CD14-positive monocyte (primary cell): ENCODE results near the gene RNF151. TPM values are rescaled to one million over a fixed set of nuclear protein-coding genes. Genes with fewer than 3 reads are reported as not detected.

ENCODE experiments used
- DNase-seq, 3 donors: peaks; one replicate each; pipeline ENCODE4 v3.0.0-alpha.2; 2011 to 2022
- H2AFZ ChIP-seq: 2 replicates; pipeline ENCODE4 v1.6.0; 2012; ENCODE audit warnings: mild to moderate bottlenecking, low read depth, low read length, inconsistent platforms; ENCODE audit not compliant: insufficient read depth, poor library complexity, severe bottlenecking
- H3K27ac ChIP-seq, 2 donors: 1 replicate in 1 of 2; 2 replicates in 1 of 2; pipeline ENCODE4 v1.5.1; 2012 to 2013; ENCODE audit warnings: low read length in 2 of 2, control low read depth in 1 of 2, inconsistent platforms in 1 of 2, low read depth in 1 of 2, mild to moderate bottlenecking in 1 of 2
- H3K27me3 ChIP-seq, 2 donors: one replicate each; pipeline versions ENCODE4 v1.6.0 to v1.6.1; 2011 to 2013; ENCODE audit warnings: low read length in 2 of 2; ENCODE audit not compliant: control insufficient read depth in 2 of 2, insufficient read depth in 2 of 2
- H3K36me3 ChIP-seq, 2 donors: replicated peaks in 1 of 2; 1 replicate in 1 of 2; 2 replicates in 1 of 2; pipeline versions ENCODE4 v1.5.1 to v1.6.1; 2012 to 2013; ENCODE audit warnings: low read length in 2 of 2, control low read depth in 1 of 2, inconsistent platforms in 1 of 2, mild to moderate bottlenecking in 1 of 2; ENCODE audit not compliant: insufficient read depth in 2 of 2, control insufficient read depth in 1 of 2
- H3K4me1 ChIP-seq, 2 donors: 1 replicate in 1 of 2; 2 replicates in 1 of 2; pipeline versions ENCODE4 v1.5.1 to v1.6.1; 2012 to 2013; ENCODE audit warnings: low read length in 2 of 2, control low read depth in 1 of 2, inconsistent platforms in 1 of 2, mild to moderate bottlenecking in 1 of 2, moderate library complexity in 1 of 2; ENCODE audit not compliant: insufficient read depth in 2 of 2, control insufficient read depth in 1 of 2
- H3K4me2 ChIP-seq: replicated peaks from 2 replicates; pipeline ENCODE3; 2012; ENCODE audit warnings: low read length, moderate library complexity, mild to moderate bottlenecking; ENCODE audit not compliant: poor library complexity, severe bottlenecking; ENCODE audit errors: extremely low read depth
- H3K4me3 ChIP-seq, 3 experiments: fragments of 200-600 bp in 1 of 3; sonication (generic) in 1 of 3; replicated peaks in 1 of 3; 1 replicate in 2 of 3; 2 replicates in 1 of 3; pipeline ENCODE4 v1.5.1; 2011 to 2013; ENCODE audit warnings: low read length in 3 of 3, mild to moderate bottlenecking in 3 of 3, control low read depth in 2 of 3, low read depth in 2 of 3, inconsistent platforms in 1 of 3, moderate library complexity in 1 of 3
- H3K79me2 ChIP-seq: 2 replicates; pipeline ENCODE4 v1.6.0; 2012; ENCODE audit warnings: mild to moderate bottlenecking, control low read depth, inconsistent platforms, low read length, moderate library complexity; ENCODE audit not compliant: insufficient read depth
- H3K9ac ChIP-seq: 2 replicates; pipeline ENCODE4 v1.6.0; 2017; ENCODE audit warnings: low read length, mild to moderate bottlenecking; ENCODE audit not compliant: insufficient read depth, poor library complexity, severe bottlenecking
- H3K9me3 ChIP-seq, 2 donors: replicated peaks in 1 of 2; 1 replicate in 1 of 2; 2 replicates in 1 of 2; pipeline versions ENCODE4 v1.5.1 to v1.6.1; 2012 to 2013; ENCODE audit warnings: low read length in 2 of 2, control low read depth in 1 of 2; ENCODE audit not compliant: control insufficient read depth in 1 of 2, insufficient read depth in 1 of 2
- H4K20me1 ChIP-seq: 2 replicates; pipeline ENCODE4 v1.6.0; 2012; ENCODE audit warnings: mild to moderate bottlenecking, low read length, control low read depth, moderate library complexity; ENCODE audit not compliant: insufficient read depth
- H3K27ac Mint-ChIP-seq, 7 donors: one replicate each; pipeline ENCODE4 v1.8.0; 2020; ENCODE audit warnings: mild to moderate bottlenecking in 7 of 7, mixed read lengths in 7 of 7, moderate library complexity in 6 of 7, inconsistent platforms in 2 of 7
- H3K27me3 Mint-ChIP-seq, 3 donors: one replicate each; pipeline ENCODE4 v1.8.0; 2021 to 2022; ENCODE audit warnings: low read depth in 3 of 3, mild to moderate bottlenecking in 3 of 3, mixed read lengths in 3 of 3, moderate library complexity in 3 of 3, inconsistent platforms in 1 of 3
- H3K36me3 Mint-ChIP-seq, 2 donors: one replicate each; pipeline ENCODE4 v1.8.0; 2020; ENCODE audit warnings: mixed read lengths in 2 of 2, inconsistent platforms in 1 of 2, mild to moderate bottlenecking in 1 of 2
- H3K4me1 Mint-ChIP-seq: one replicate; pipeline ENCODE4 v1.8.0; 2020; ENCODE audit warnings: mild to moderate bottlenecking, mixed read lengths
- H3K4me3 Mint-ChIP-seq, 2 donors: one replicate each; pipeline ENCODE4 v1.8.0; 2020; ENCODE audit warnings: mild to moderate bottlenecking in 2 of 2, mixed read lengths in 2 of 2, moderate library complexity in 1 of 2
- H3K9me3 Mint-ChIP-seq, 7 donors: one replicate each; pipeline ENCODE4 v1.8.0; 2020 to 2022; ENCODE audit warnings: mixed read lengths in 7 of 7, mild to moderate bottlenecking in 6 of 7, moderate library complexity in 6 of 7, inconsistent platforms in 2 of 7
- CTCF ChIP-seq: fragments of 200-600 bp; IDR thresholded peaks from one replicate; pipeline ENCODE4 v1.8.0; 2022; ENCODE audit warnings: antibody characterized with exemption, mild to moderate bottlenecking
- WGBS: methylation state at CpG from one replicate; pipeline ENCODE4 v1.1.5; 2013; ENCODE audit warnings: missing lambda C conversion rate; ENCODE audit not compliant: insufficient coverage; 5-methylcytosine and 5-hydroxymethylcytosine counted together
- intact Hi-C, 2 donors: fragments of 100-400 bp; cut with micrococcal nuclease; formaldehyde crosslinking; loops; one replicate each; pipeline versions ENCODE4 v1.15.0 to v1.15.1; 2023
- polyA plus RNA-seq, 3 donors: library from polyadenylated mRNA; depleted of rRNA in 1 of 3; unstranded in 2 of 3; stranded (reverse) in 1 of 3; fragments of 300-500 nt in 2 of 3; fragments of >200 nt in 1 of 3; fragmentation: Illumina TruSeq in 2 of 3; gene quantifications; 1 replicate in 2 of 3; 2 replicates in 1 of 3; pipeline ENCODE4 v1.2.3, GENCODE V29; 2012 to 2021

The RNF151 gene
- polyA plus RNA-seq, 3 donors, result not detected

GRCh38 chr16:2006317-2006716 lies 39.7 kb downstream of the RNF151 start:
- Histone ChIP-seq H3K9me3 (no peaks in the 10 kb centered on the region), H3K9ac (no peak overlapping the region), H2AFZ (no peak overlapping the region), H3K27ac (no peak overlapping the region), H3K27me3 (no peaks in the 10 kb centered on the region), H3K79me2 (peaks cover 60% of the 10 kb centered on the region), H3K4me3 (no peak overlapping the region), H3K4me2 (no peak overlapping the region), H4K20me1 (peaks cover 67% of the 10 kb centered on the region), H3K4me1 (peaks cover 40 to 67% of the 10 kb centered on the region in 2 donors), H3K36me3 (peaks cover 22 to 23% of the 10 kb centered on the region in 2 donors)
- intact Hi-C loops, result loop anchor here (5.0 to 10.0 kb wide), 4 partner anchors 41 to 248 kb away; partner anchors contain the start of genes ECI1 (in 1 of the 2), NTHL1 (in 1 of the 2) and TSC2 (in 1 of the 2)
- peaks cover 14 to 22% of the 10 kb centered on the region in 2 donors for H3K36me3 Mint-ChIP-seq
- no peak for TF ChIP-seq CTCF
- WGBS, result 93% methylated on average over 6 of the region's 8 CpGs
- H3K27ac Mint-ChIP-seq, result peak overlapping the region in 1 of 7 donors; percentile 75
- H3K4me1 Mint-ChIP-seq, result peaks cover 50% of the 10 kb centered on the region
- H3K9me3 Mint-ChIP-seq, result peaks cover 0 to 2% (median 0%) of the 10 kb centered on the region in 7 donors
- no peak for DNase-seq
- H3K4me3 Mint-ChIP-seq, result no peak overlapping the region
- peaks cover 0 to 1% (median 0%) of the 10 kb centered on the region in 3 donors for H3K27me3 Mint-ChIP-seq

- Histone ChIP-seq H3K4me1 (peaks cover 40 to 67% of the 10 kb centered on the region in 2 donors), H3K9me3 (no peaks in the 10 kb centered on the region), H3K4me3 (peak overlapping the region in 1 of 3 experiments; percentile 85), H4K20me1 (peaks cover 64% of the 10 kb centered on the region), H3K79me2 (peaks cover 60% of the 10 kb centered on the region), H2AFZ (no peak overlapping the region), H3K9ac (peak overlapping the region; percentile 19), H3K4me2 (peak overlapping the region; percentile 94), H3K27me3 (no peaks in the 10 kb centered on the region), H3K36me3 (peaks cover 12 to 13% of the 10 kb centered on the region in 2 donors), H3K27ac (no peak overlapping the region)
- peaks cover 0 to 2% (median 0%) of the 10 kb centered on the region in 7 donors for H3K9me3 Mint-ChIP-seq
- intact Hi-C loops, result loop anchor here (5.0 to 10.0 kb wide), 4 partner anchors 40 to 248 kb away; partner anchors contain the start of genes ECI1 (in 1 of the 2), NTHL1 (in 1 of the 2) and TSC2 (in 1 of the 2)
- WGBS, result 66% methylated on average over 13 of the region's 16 CpGs
- TF ChIP-seq CTCF, result no peak
- H3K27ac Mint-ChIP-seq, result peak overlapping the region in 2 of 7 donors; percentile 21 to 75
- H3K4me1 Mint-ChIP-seq, result peaks cover 50% of the 10 kb centered on the region
- H3K27me3 Mint-ChIP-seq, result peaks cover 0 to 1% (median 0%) of the 10 kb centered on the region in 3 donors
- H3K36me3 Mint-ChIP-seq, result peaks cover 7 to 14% of the 10 kb centered on the region in 2 donors
- DNase-seq, result no peak
- H3K4me3 Mint-ChIP-seq, result peak overlapping the region; percentile 81 to 83
These were observed 40.6 kb downstream of the RNF151 start for GRCh38 chr16:2007081-2007836.
